ENCODE data around the gene SGSM2. TPM values are rescaled to one million over a fixed set of nuclear protein-coding genes. Genes with fewer than 3 reads are reported as not detected.

The SGSM2 gene
- total and polyA plus RNA-seq, 2 of the 8 experiments (the other 6 are each of a cell fraction or from before 2014, with no cell fraction given): 44.5 to 77.7 TPM

DNA sequence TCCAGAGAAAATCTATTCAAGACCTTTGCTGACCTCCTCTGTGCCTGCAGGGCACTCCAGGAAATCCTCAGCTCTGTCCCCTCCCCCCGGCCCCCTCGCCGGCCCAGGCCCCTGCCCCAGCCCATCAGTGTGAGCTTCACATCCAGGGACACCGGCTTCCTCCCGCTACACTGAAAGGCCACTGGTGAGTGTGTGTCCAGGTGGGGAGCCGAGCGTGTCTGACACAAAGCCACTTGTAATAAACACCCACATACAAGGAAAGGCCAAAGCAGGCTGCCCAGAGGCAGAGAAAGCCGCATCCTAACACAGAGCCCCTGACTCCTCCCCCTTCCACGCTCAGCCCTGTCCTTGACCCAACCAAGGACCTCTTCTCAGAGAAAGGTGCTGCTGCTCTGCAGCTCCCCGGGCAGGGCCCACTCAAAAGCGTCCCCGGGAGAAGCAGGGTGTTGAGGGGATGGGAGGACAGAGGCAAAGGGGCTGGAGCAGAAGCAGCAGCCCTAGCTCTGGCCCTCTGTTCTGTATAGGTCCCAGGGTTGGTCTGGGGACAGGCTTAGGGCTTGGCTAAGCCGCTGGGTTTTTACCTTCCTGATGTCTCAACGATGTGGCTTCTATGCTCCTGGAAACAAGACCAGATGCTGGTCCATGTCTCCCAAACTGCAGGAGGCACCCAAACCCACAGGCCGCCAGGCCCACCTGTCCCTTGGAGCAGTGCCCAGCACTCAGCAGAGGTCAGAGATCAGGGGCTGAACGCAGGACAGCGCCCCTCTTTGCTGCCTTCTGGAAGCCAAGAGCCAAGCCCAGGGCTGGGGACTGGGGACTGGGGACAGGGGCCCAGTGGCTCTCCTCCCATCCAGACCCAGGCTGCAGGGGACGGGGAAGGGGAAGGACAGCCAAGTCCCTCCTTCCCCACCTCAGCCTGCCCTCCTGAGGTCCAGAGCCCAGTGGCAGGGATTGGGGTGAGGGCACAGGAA is 48.2 kb downstream of the SGSM2 start:
- Histone ChIP-seq H3K4ac (replicated peaks; ENCODE audit: insufficient read length, low read depth, low read length) (no peak overlapping the region), H3K9ac (replicated peaks in 1 of 4; ENCODE audit: extremely low read depth in 1 of 4, low read depth in 3 of 4, low read length in 3 of 4) (peak overlapping the region in 2 of 4 experiments; percentile 13 to 19; a peak in 2 of 7 replicates), H2BK15ac (ENCODE audit: low read length) (no peak overlapping the region), H3K36me3 (ENCODE audit: control insufficient read depth in 2 of 4, insufficient read depth in 4 of 4, low read length in 3 of 4) (peaks cover 0 to 8% (median 5%) of the 10 kb centered on the region in 4 experiments; a peak in 3 of 8 replicates), H3K27me3 (replicated peaks in 1 of 4; ENCODE audit: control insufficient read depth in 3 of 4, extremely low read depth in 1 of 4, insufficient read depth in 3 of 4, low read length in 3 of 4) (no peaks in the 10 kb centered on the region), H3K4me3 (ENCODE audit: extremely low read depth in 1 of 4, insufficient read depth in 2 of 4, low read depth in 3 of 4, low read length in 4 of 4) (no peak overlapping the region), H3K4me1 (replicated peaks in 1 of 4; ENCODE audit: control insufficient read depth in 3 of 4, insufficient read depth in 4 of 4, low read length in 3 of 4) (peaks cover 0 to 15% (median 7%) of the 10 kb centered on the region in 4 experiments; a peak in 5 of 7 replicates), H3K23ac (ENCODE audit: insufficient read length) (no peak overlapping the region), H3K9me3 (ENCODE audit: insufficient read depth in 2 of 2, low read depth in 1 of 2, low read length in 1 of 2) (no peaks in the 10 kb centered on the region), H3K14ac (ENCODE audit: insufficient read length) (no peak overlapping the region), H2BK5ac (ENCODE audit: low read depth, low read length) (no peak overlapping the region), H3K23me2 (ENCODE audit: low read depth, low read length) (no peaks in the 10 kb centered on the region), H3K4me2 (ENCODE audit: insufficient read depth in 1 of 2, low read depth in 2 of 2, low read length in 2 of 2) (0 out of 4 replicates have a peak overlapping the region, but pooled peaks of 1 of the 2 experiments have one; percentile 27), H4K8ac (ENCODE audit: extremely low read depth, insufficient read depth, low read length) (no peak overlapping the region), H3K79me1 (ENCODE audit: low read depth, low read length) (peaks cover 1% of the 10 kb centered on the region; the same call in 1 of the 2 replicates), H3K18ac (ENCODE audit: extremely low read depth, low read length) (no peak overlapping the region), H4K5ac (ENCODE audit: insufficient read length, low read depth, low read length) (no peak overlapping the region), H2AFZ (ENCODE audit: low read length) (no peak overlapping the region), H4K91ac (replicated peaks; ENCODE audit: insufficient read length, low read length) (no peak overlapping the region), H3K27ac (ENCODE audit: low read depth, low read length) (no peak overlapping the region), H4K20me1 (replicated peaks in 1 of 2; ENCODE audit: control insufficient read depth in 1 of 2, insufficient read depth in 2 of 2, low read length in 2 of 2) (peaks cover 8 to 9% of the 10 kb centered on the region in 2 experiments), H2BK12ac (ENCODE audit: low read depth, low read length) (no peak overlapping the region), H3K79me2 (ENCODE audit: control insufficient read depth in 1 of 2, insufficient read depth in 2 of 2, low read length in 2 of 2) (peaks cover 0 to 3% of the 10 kb centered on the region in 2 experiments; a peak in 1 of 4 replicates), H3K56ac (replicated peaks; ENCODE audit: insufficient read length, low read depth, low read length) (no peak overlapping the region), H2AK5ac (ENCODE audit: low read depth, low read length) (no peak overlapping the region; the same call in 1 of the 2 replicates), H2BK120ac (replicated peaks; ENCODE audit: low read depth, low read length) (no peak overlapping the region), H2BK20ac (ENCODE audit: low read length) (no peak overlapping the region)
- WGBS, 2 experiments (ENCODE audit: extremely low coverage in 1 of 2, insufficient coverage in 1 of 2, insufficient read length in 1 of 2, insufficient replicate concordance in 2 of 2, low coverage in 1 of 2, low lambda C conversion rate in 2 of 2, missing lambda C conversion rate in 1 of 2): 82% methylated on average over 18 of the region's 18 CpGs; no CpG with 5 or more reads in 1 of the 2 experiments
- ChIA-PET POLR2A (ENCODE audit: partially characterized antibody) (interaction anchor here (0.9 to 15.4 kb wide), 6 partner anchors 12 to 26 kb away, joined by 3 to 193 read pairs (median 4); partner anchors contain the start of gene MNT), CTCF (ENCODE audit: partially characterized antibody) (interaction anchor here (0.7 to 11.8 kb wide), 7 partner anchors 13 to 33 kb away, joined by 3 to 216 read pairs (median 6); no protein-coding TSS in a partner anchor)
- FAIRE-seq (no peak), DNase-seq (ENCODE audit: low read depth in 1 of 2, low spot score in 2 of 2) (no peak)
- TF ChIP-seq SP4 (IDR thresholded peaks at IDR 0.05; ENCODE audit: low read length) (no peak; the same call in 1 of the 2 replicates), EGR1 (IDR thresholded peaks at IDR 0.05; ENCODE audit: borderline replicate concordance, low read depth, low read length) (no peak), TEAD4 (IDR thresholded peaks at IDR 0.05; ENCODE audit: low read depth, low read length) (no peak), JUND (IDR thresholded peaks at IDR 0.05; ENCODE audit: low read length) (no peak), SP2 (IDR thresholded peaks at IDR 0.05; ENCODE audit: low read length) (no peak), SIN3A (conservative IDR thresholded peaks at IDR 0.05 in 1 of 2, IDR thresholded peaks at IDR 0.05 in 1 of 2; ENCODE audit: low read depth in 1 of 2, low read length in 2 of 2) (no peak), RBBP5 (IDR thresholded peaks at IDR 0.05; ENCODE audit: borderline replicate concordance, low read depth, low read length) (no peak), TBP (IDR thresholded peaks at IDR 0.05; ENCODE audit: low read depth, low read length) (no peak)
- TF ChIP-seq, protein P1, sequence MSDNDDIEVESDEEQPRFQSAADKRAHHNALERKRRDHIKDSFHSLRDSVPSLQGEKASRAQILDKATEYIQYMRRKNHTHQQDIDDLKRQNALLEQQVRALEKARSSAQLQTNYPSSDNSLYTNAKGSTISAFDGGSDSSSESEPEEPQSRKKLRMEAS (IDR thresholded peaks at IDR 0.05): no peak
- TF ChIP-seq, protein P2, sequence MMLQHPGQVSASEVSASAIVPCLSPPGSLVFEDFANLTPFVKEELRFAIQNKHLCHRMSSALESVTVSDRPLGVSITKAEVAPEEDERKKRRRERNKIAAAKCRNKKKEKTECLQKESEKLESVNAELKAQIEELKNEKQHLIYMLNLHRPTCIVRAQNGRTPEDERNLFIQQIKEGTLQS (IDR thresholded peaks at IDR 0.05; ENCODE audit: insufficient read depth, low read depth, low read length): no peak

All from H1 (cell line).